GM19043 (cell line): ENCODE measurements around the gene HSPA9.
"Not testable (repeated sequence)": the region's sequence is repeated elsewhere in the genome, so short reads cannot be mapped to it uniquely, and the experiment has no call there.

ENCODE experiments used
- ATAC-seq: cut with Tn5 transposase; IDR thresholded peaks from one replicate; pipeline ENCODE4 v1.9.1; 2021; ENCODE audit warnings: low read depth; ENCODE audit not compliant: unreplicated experiment

The HSPA9 gene

DNA sequence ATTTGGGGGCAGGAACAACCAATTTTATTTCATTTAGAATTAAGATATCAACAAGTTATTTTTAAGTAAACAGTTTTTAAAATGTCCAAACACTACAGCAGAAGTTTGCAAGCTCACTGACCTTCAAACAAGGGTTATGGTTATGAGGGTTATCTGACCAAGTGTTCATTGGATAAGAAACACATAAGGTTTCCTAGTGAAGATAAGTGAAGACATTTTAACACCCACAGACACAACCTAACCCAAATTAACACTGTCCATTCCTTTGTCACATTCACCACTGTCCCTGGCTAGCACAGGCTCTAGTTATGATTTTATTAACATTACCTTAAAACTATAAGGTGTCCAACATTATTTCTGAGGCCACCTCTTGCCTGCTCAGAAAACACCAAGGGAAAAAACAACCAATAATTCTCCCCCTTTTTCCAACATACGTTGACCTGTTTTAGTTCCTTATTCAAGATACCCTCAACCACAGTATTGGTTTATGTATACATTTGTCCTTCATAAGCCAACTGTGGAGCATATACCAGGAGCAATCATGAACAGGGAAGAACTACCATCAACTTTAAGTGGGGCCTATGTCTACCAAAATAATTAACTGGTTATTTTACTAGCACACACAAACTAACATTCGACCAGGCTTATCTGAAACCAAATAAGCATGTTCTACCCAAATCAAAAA lies 36.1 kb downstream of the HSPA9 start:
- no peak for ATAC-seq

- no peak for ATAC-seq
Measured at GRCh38 chr5:138536665-138537315, 38.4 kb downstream of the HSPA9 start.

DNA sequence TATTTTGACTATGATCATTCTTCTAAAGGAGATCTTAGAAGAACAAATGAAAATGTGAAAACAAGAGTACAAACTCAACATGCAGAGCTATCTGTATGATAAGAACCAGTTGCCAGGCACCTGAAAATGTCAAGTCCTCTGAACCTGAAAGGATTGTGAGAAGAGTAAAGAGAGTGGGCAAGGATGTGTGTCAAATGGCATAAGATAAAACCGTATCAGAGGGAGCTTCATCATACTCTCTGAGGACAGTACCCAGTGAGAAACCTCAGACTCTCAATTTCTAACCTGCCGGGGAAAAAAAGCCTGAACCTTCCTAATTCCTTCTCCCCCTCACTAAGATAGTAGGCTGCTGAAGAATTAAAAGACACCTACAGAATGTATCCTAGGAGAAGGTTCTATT lies 39.0 kb downstream of the HSPA9 start:
- no peak for ATAC-seq

GRCh38 chr5:138533973-138534941 lies 40.9 kb downstream of the HSPA9 start:
- ATAC-seq = no peak

DNA sequence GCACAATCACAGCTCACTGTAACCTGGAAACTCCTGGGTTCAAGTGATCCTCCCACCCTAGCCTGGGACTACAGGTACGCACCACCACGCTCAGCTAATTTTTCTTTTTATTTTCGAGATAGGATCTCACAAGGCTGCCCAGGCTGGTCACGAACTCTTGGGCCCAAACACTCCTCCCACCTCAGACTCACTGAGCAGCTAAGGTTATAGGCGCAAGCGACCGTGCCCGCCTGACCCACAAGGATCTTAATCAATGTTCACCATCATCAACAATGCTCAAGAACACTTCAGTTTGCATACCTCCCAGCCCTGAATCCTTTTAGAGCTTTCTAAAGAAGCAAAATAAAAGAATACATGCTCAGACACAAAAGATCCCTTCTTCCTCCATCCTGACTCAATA lies 45.4 kb downstream of the HSPA9 start:
- ATAC-seq = no peak

GRCh38 chr5:138528744-138529469 lies 46.3 kb downstream of the HSPA9 start:
- no peak for ATAC-seq

GRCh38 chr5:138528208-138528607 lies 47.0 kb downstream of the HSPA9 start:
- ATAC-seq = no peak

DNA sequence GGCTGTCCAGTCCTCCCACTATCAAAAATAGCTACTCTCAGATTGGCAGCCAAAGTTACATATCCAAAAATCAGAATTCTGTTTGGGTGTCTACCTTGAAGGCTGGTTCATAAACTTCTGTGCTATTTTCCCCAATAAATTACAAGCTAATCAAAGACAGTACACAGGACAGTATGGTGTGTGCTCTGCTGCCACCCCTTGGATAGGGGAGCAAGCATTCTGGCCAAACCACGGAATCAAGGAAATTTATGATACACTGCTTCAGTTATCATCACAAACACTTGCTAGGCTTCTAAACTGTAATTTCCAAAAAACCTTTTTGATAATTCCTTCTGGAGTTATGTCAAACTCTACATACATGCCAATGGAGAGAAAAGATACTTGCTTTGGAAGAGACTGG lies 48.0 kb downstream of the HSPA9 start:
- no peak for ATAC-seq

- ATAC-seq = no peak
Measured at GRCh38 chr5:138523406-138523805, 51.8 kb downstream of the HSPA9 start.

GRCh38 chr5:138520971-138521370 lies 54.2 kb downstream of the HSPA9 start:
- no peak for ATAC-seq

DNA sequence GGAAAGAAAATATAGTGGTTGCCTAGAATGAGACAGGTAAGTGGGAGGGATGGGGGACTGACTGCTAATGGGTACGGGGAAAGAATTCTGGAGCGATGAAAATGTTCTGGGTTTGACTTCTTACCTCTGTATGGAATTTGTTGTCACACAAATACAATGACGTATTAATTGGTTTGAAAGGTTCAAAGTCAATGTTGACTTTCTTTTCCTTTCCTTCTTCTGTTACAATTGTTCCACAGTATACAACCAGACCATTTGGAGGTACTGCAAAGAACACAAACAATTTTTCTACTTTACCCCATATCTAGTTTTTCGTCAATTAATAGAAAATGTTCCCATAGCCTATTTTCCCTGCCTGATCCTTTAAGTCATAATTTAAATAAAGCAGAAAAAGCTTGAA lies 57.8 kb downstream of the HSPA9 start:
- ATAC-seq = no peak

- no peak for ATAC-seq
Measured at GRCh38 chr5:138515556-138516245, 59.5 kb downstream of the HSPA9 start.

DNA sequence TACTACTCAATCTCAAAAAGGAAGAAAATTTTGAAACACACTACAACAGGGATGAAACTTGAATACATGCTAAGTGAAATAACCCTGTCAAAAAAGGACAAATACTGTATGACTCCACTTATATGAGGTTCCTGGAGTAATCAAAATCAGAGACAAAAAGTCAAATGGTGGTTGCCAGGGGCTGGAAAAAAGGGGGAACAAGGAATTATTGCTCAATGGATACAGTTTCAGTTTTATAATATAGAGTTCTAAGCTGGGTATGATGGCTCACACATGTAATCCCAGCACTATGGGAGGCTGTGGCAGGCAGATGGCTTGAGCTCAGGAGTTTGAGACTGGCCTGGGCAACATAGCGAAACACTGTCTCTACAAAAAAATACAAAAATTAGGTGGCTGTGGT lies 61.2 kb downstream of the HSPA9 start:
- ATAC-seq = no peak

- no peak for ATAC-seq
Measured at GRCh38 chr5:138508958-138509357, 66.2 kb downstream of the HSPA9 start.

DNA sequence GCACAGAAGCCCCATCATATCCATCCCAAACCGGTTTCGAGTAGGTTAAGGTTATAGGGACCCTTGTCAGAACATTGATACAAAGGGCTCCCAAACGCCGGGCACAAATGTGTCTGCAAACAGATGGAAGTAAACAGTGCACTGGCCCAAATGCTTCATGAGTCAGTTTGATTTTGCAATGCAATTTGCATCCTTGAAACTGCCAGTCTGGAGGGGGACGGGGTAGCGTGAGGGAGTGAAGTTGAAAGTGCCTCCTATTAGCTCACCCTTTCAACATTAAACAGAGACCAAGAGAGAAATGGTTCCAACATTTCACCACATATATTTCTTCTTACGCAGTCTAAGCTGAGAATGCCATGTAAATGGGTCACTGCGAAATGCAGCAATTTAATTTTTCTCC lies 67.7 kb downstream of the HSPA9 start:
- ATAC-seq = not testable (repeated sequence)

GRCh38 chr5:138506370-138507306 lies 68.6 kb downstream of the HSPA9 start:
- ATAC-seq = no peak

DNA sequence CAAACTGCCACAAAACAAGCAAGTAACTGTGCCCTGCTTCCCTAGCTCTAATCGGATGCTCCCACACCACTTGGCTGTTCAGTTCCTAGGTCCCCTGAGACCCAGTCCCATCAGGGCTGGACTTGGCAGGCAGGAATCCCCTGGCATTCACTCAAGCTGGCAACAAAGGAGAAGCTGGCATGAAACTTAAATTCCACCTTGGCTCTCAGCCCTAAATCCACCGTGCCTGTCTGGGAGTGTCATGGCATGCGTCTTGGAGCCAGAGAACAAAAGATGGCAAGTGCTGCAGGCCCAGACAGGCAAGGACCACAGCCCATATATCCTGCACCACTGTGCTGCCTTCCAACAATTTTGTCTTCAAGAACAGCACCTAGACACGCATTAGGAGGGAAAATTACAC lies 70.4 kb downstream of the HSPA9 start:
- no peak for ATAC-seq
